Erythroblast (primary cell): ENCODE results near the gene LMO2.
A peak's percentile ranks its signal among the peaks of the same experiment; 100 is the strongest.
"Not testable (repeated sequence)": the region's sequence is repeated elsewhere in the genome, so short reads cannot be mapped to it uniquely, and the experiment has no call there.

ENCODE experiments used
- DNase-seq, 2 experiments: peaks; one replicate each; lab custom pipeline; 2025; lab: John Stamatoyannopoulos, UW
- GATA1 ChIP-seq: IDR thresholded peaks from 2 replicates; pipeline ENCODE4 v1.6.1; 2011; ENCODE audit warnings: low read depth, mild to moderate bottlenecking, control low read depth, low read length, moderate library complexity
- POLR2A ChIP-seq: IDR thresholded peaks from 2 replicates; pipeline ENCODE4 v1.6.1; 2011; ENCODE audit warnings: mild to moderate bottlenecking, low read length

The LMO2 gene

DNA sequence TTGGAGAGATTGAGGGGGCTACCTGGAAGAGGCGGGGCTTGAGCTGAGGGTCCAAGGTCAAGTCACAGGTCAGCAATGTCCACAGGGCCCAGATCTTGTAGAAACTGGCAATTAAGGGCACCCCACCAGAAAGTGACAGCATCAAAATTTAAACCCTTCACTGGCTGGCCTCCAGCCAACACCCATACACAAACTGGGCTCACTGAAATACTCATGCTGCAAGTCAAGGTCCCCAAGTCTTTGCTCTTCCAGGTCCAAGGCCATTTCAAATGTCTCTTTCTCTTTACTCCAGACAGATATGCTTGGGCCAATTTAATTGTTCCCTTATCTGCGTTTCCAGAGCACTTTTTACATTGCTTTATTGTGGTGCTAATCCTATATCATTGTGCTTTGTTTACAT is 36.4 kb downstream of the LMO2 start:
- no peak for TF ChIP-seq POLR2A
- TF ChIP-seq GATA1 = no peak
- DNase-seq = peak in 1 of 2 experiments; percentile 33

DNA sequence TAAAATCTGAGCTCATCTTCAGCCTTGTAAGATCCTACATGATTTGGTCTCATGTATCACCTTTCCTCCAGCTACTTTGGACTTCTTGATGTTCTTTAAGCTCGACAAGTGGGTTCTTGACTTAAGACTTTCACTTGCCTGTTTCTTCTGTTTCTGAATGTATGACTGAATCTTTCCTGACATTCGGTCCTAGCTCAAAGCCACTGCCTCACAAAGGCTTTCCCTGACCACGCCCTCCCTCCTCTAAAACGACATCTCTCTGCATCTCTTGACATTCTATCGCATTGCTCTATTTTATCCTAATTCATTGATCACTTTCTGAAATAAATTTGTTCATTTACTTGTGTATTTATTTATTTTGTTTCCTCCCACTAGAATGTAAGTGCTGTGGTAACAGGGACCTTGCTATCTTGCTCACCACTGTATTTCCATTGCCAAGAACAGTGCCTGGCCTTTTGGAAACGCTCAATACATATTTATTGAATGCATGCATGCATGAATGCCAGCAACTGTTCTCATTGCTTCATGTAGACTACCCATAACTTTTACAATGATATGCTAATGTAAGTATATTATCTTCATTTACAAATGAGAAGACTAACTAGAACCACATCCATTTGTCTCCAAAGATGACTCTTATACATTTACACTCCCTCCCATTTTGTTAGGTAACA is 43.0 kb downstream of the LMO2 start:
- no peak for DNase-seq
- no peak for TF ChIP-seq GATA1
- no peak for TF ChIP-seq POLR2A

DNA sequence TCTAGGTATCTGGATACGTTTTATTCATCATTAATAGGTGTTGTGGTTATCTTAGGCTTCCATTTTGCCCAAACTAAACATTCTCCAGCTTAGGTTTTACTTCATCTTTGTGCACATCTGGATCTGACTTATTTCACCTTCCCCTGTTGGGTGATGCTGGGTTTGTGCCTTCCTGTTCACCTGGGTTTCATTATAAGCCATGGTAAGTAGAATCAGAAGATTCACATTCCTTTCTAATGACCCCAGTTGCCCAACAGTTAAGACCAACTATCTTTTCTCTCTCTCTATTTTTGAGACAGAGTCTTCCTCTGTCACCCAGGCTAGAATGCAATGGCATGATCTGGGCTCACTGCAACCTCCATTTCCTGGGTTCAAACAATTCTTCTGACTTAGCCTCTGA is 44.6 kb downstream of the LMO2 start:
- TF ChIP-seq POLR2A = no peak
- no peak for DNase-seq

DNA sequence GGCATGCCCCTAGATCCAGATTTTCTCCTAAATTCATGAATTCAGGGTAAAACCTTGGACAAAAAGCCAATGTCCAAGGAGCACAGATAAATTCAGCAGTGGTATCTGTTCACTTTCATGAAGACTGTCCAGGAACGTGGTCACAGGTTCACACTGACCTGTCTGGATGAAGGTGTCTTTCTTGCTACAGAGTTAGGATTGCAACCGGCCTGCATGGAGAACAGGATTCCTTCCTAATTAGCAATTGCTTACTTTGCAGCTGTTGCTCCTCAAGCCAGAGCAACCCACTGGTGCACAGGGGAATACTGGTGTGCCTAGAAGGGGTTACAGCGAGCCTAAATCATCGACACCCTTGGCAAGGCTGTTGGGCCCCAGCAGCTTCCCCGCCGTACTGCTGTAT is 47.6 kb downstream of the LMO2 start:
- TF ChIP-seq GATA1 (no peak), POLR2A (no peak)

DNA sequence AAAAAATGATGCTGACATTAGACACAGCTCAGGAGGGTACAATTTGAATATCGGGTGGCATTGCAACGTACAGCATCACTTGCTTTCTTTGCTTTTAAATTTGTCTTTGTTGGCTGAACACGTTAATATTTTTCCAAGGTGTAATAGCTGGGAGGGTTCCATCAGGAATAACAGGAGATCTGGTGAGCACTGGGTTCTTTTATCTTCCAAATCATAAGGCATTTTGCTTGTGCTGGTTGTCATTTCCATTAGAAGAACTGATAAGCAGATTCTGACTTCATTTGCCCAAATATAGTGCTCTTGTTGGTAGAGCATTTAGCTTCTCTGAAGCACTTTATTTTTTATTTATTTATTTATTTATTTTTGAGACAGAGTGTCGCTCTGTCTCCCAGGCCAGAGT is 48.9 kb downstream of the LMO2 start:
- no peak for TF ChIP-seq POLR2A
- no peak for TF ChIP-seq GATA1
- no peak for DNase-seq

More for the DNA sequence above, 47.6 kb downstream of the LMO2 start:
- no peak for DNase-seq

DNA sequence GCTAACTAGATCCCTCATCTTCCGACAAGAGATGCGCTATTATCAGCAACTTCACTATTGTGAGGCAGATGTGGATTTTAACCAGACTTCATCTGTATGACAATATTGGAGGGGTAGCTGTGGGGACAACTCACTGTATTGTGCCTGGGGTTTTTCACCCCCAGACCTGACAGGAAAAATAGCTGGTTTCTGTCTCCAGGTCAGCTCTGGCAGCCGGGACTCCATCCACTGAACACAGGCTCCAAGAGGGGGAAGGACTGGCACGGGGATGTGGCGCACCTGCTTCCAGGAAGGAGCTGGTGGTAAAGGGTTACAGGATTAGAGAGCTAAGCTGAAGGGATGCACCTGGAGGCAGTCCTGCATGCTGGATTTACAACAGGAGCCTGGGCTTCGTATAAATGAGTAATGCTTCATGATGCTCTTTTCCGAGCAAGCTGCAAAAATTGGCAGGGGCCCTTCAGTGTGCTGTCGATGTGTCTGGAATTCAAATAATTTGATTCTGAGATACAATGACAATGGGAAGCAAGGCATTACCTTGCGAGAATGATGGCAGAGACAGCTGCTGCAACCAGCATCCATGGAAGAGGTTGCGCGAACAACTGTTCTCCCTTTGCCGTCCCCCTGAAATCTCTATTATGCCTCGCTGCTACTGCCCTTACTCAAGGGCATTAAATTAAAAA is 49.5 kb downstream of the LMO2 start:
- TF ChIP-seq POLR2A = no peak
- TF ChIP-seq GATA1 = no peak
- DNase-seq = no peak

DNA sequence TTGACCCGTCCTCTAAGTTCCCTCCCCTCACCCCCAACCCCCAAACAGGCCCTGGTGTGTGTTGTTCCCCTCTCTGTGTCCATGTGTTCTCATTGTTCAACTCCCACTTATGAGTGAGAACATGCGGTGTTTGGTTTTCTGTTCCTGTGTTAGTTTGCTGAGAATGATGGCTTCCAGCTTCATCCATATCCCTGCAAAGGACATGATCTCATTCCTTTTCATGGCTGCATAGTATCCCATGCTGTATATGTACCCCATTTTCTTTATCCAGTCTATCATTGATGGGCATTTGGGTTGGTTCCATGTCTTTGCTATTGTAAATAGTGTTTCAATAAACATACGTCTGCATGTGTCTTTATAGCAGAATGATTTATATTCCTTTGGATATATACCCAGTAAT is 53.6 kb downstream of the LMO2 start:
- DNase-seq = not testable (repeated sequence)

DNA sequence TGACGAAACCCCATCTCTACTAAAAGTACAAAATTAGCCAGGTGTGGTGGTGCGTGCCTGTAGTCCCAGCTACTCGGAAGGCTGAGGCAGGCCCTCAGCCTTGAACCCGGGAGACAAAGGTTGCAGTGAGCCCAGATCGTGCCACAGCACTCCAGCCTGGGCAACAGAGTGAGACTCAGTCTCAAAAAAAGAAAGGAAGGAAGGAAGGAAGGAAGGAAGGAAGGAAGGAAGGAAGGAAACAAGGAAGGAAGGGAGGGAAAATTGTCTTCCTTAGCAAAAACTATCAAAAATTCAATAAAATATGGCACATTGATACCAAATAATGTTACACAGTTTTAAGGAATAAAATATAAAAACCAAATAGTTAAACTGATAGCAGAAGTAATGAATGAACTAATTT is 54.5 kb downstream of the LMO2 start:
- not testable (repeated sequence) for DNase-seq

DNA sequence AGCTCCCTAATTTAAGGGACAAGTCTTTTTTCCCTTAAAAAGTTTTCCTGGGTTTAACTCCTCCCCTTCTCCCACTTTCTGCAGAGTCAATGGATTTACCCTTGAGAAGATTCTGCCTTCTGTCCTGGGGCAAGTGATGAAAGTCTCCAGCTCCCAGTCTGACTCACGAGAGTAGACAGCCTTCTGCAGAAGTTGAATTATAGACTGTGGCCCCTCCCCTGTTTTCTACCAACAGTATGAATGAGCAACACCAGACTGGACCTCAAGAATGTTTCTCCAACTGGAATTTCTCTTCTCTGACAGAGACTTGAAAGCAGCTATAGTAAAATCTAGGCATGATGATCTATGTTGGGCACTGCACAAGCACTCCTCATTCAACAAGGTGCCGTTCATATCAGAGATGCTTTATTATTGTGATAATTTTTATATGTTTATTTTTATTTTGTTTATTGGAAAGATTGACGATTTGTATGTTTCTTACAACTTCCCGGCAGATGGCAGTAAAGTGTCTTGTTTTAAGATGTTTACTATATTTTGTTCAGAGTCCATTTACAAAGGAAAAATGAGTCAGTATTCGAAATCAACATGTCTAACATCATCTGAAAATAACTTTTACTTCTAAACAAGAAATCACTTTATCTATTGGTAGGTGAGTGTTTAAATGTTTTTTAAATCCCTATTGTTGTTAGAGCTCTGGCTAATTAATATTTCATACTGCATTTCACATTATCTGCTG is 56.6 kb downstream of the LMO2 start:
- peak; percentile 59 to 71 for DNase-seq
- no peak for TF ChIP-seq GATA1
- TF ChIP-seq POLR2A = no peak

DNA sequence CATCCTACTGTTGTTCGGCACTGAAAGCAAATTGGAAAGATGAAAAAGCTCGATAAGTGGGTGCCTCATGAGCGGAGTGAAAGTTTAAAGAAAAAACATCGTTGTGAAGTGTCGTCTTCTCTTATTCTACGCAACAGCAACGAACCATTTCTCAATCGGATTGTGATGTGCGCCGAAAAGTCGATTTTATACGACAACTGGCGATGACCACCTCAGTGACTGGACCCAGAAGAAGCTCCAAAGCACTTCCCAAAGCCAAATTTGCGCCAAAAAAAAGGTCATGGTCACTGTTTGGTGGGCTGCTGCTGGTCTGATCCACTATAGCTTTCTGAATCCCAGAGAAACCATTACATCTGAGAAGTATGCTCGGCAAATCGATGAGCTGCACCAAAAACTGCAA is 59.2 kb downstream of the LMO2 start:
- TF ChIP-seq POLR2A (no peak), GATA1 (no peak)
- DNase-seq = no peak

DNA sequence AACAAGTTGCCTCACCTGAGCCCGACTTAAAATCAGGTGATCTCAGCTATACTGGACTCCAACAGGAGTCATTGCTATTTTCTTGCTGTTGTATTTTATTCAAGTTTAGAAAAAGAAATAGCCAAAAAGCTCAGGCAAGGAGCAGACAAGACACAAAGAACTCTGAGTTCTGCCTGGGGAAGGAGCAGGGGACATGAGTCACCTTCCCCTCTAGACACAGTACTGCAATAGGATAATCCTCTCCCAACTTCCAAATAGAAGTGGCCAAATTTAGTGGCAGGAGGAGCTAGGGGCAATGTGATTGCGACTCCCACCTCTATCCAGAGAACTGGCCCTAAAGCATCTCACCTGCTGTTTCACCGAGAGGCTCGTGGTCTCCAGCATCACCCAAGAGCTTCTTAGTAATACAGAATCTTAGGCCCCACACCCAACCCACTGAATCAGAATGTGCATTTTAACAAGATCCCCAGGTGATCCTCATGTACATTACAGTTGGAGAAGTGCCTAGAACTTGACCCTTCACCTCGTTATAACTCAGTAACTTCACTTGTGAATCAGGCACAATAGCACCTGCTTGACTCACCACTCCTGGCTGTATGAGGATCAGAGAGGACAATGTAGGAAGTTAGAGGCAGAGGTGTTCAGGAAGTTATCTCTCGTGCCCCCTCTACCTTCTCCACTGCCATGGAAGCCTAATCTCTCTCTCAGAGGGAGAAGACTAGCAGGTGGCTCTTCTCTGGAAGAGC is 60.8 kb downstream of the LMO2 start:
- no peak for TF ChIP-seq POLR2A
- no peak for TF ChIP-seq GATA1
- DNase-seq = no peak

DNA sequence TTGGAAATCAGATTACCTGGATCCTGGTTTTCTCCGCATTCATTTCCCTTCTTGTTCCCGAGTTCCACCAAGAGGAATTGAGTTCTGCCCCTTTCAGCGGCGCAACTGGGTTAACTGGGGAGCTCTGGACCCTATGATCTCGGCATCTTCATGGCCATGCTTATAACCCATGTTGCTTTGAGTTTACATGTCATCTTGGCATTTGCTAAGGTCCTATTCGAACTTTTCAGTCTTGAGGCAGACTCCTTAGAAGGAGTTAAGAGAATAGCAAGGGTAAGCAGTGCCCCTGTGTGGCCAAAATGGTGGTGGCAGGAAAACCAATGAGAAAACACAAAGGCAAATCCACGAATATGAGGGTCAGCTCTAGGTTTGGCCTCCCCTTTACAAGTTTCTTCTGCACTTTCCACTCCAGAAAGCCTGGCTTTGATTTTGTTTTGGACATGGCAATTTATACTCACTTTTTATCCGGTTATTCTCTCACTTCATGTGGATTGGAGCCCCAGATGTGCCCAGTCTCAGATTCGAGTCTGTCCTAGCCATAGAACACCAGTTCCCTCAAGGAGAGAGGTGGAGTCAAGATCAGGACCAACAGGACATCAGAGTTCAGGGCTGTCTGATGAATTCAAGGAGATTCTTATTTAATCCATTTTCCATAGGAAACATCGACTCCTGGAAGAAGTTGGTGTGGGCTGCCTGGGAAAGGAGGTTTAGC is 62.3 kb downstream of the LMO2 start:
- DNase-seq = peak; percentile 69 to 77
- no peak for TF ChIP-seq GATA1
- no peak for TF ChIP-seq POLR2A
